Caco-2 (cell line): ENCODE data around the gene ADAMTS13. TPM values are rescaled to one million over a fixed set of nuclear protein-coding genes. Genes with fewer than 3 reads are reported as not detected.

Source experiments
- BruUV-seq: library from RNA; stranded (reverse); fragments of 400-500 nt; replicated peaks from 2 replicates; lab custom pipeline; 2021; lab: Mats Ljungman, UMichigan
- CTCF ChIA-PET: fragments of 300-600 bp; sonication (Branson Sonifier 250); formaldehyde crosslinking; loops from one replicate; lab custom pipeline; 2022; ENCODE audit warnings: antibody characterized with exemption; lab: Charles Lee
- POLR2A ChIA-PET: fragments of 300-600 bp; sonication (Branson Sonifier 250); formaldehyde crosslinking; loops from one replicate; lab custom pipeline; 2022; ENCODE audit warnings: antibody characterized with exemption; lab: Charles Lee
- DNase-seq, 2 experiments: peaks; one replicate each; pipeline versions ENCODE4 v3.0.0 to v3.0.0-alpha.2; 2020 to 2022
- H3K27me3 ChIP-seq: replicated peaks from 2 replicates; pipeline ENCODE4 v1.6.0; 2011; ENCODE audit warnings: low read length; ENCODE audit not compliant: control insufficient read depth, insufficient read depth
- H3K36me3 ChIP-seq: 2 replicates; pipeline ENCODE4 v1.5.1; 2011; ENCODE audit warnings: low read length; ENCODE audit not compliant: control insufficient read depth, insufficient read depth
- H3K4me1 ChIP-seq: fragments of 250-450 bp; sonication (Bioruptor Pico); 2 replicates; pipeline ENCODE4 v1.5.1; 2020; ENCODE audit warnings: mild to moderate bottlenecking
- H3K4me3 ChIP-seq: 2 replicates; pipeline ENCODE4 v1.5.1; 2011; ENCODE audit warnings: low read depth, mild to moderate bottlenecking, control low read depth, low read length
- H3K9me3 ChIP-seq: fragments of 250-450 bp; sonication (Bioruptor Pico); 2 replicates; pipeline ENCODE4 v1.5.1; 2020; ENCODE audit warnings: mild to moderate bottlenecking, moderate library complexity
- H3K27ac Mint-ChIP-seq: one replicate; pipeline ENCODE4 v1.8.0; 2022; ENCODE audit warnings: mixed read lengths; ENCODE audit not compliant: unreplicated experiment
- H3K27me3 Mint-ChIP-seq: one replicate; pipeline ENCODE4 v1.8.0; 2022; ENCODE audit warnings: mixed read lengths; ENCODE audit not compliant: insufficient read depth, unreplicated experiment
- H3K36me3 Mint-ChIP-seq: one replicate; pipeline ENCODE4 v1.8.0; 2022; ENCODE audit warnings: mild to moderate bottlenecking, mixed read lengths; ENCODE audit not compliant: insufficient read depth, unreplicated experiment
- H3K4me1 Mint-ChIP-seq: one replicate; pipeline ENCODE4 v1.8.0; 2022; ENCODE audit warnings: low read depth, mixed read lengths; ENCODE audit not compliant: unreplicated experiment
- H3K4me3 Mint-ChIP-seq: one replicate; pipeline ENCODE4 v1.8.0; 2022; ENCODE audit warnings: mild to moderate bottlenecking, moderate library complexity, mixed read lengths; ENCODE audit not compliant: unreplicated experiment
- H3K9me3 Mint-ChIP-seq: one replicate; pipeline ENCODE4 v1.8.0; 2022; ENCODE audit warnings: mixed read lengths; ENCODE audit not compliant: unreplicated experiment
- CTCF ChIP-seq, 2 experiments: fragments of 200-600 bp in 1 of 2; IDR thresholded peaks; 1 replicate in 1 of 2; 2 replicates in 1 of 2; pipeline versions ENCODE4 v1.5.1 to v1.8.0; 2011 to 2022; ENCODE audit warnings: antibody characterized with exemption in 1 of 2, control low read depth in 1 of 2, inconsistent platforms in 1 of 2, low read depth in 1 of 2, low read length in 1 of 2, mild to moderate bottlenecking in 1 of 2, moderate library complexity in 1 of 2; ENCODE audit not compliant: insufficient read depth in 1 of 2, severe bottlenecking in 1 of 2, unreplicated experiment in 1 of 2
- intact Hi-C: fragments of 100-400 bp; cut with micrococcal nuclease; formaldehyde crosslinking; loops from one replicate; pipeline ENCODE4 v1.10.0; 2022; ENCODE audit not compliant: unreplicated experiment
- total RNA-seq: library from RNA; stranded (reverse); gene quantifications from 2 replicates; pipeline ENCODE4 v1.2.3, GENCODE V29; 2022

The ADAMTS13 gene
- total RNA-seq, 1 experiment from 2014 or later: 6.2 TPM

GRCh38 chr9:133402689-133403088 is 19.5 kb upstream of the ADAMTS13 start:
- no peak overlapping the region for H3K27ac Mint-ChIP-seq
- ChIA-PET CTCF (interaction anchor here (0.5 kb wide), 1 partner anchor 213 kb away, joined by 3 read pairs; no protein-coding TSS in a partner anchor), POLR2A (interaction anchor here (0.6 kb wide), 1 partner anchor 13 kb away, joined by 4 read pairs; no protein-coding TSS in a partner anchor)
- no peaks in the 10 kb centered on the region for H3K9me3 Mint-ChIP-seq
- H3K4me1 ChIP-seq: no peaks in the 10 kb centered on the region; the same call in 1 of the 2 replicates
- no peak for DNase-seq
- no TSS peak for BruUV-seq
- H3K36me3 ChIP-seq: 0 out of 2 replicates have a peak, but pooled peaks cover 2% of the 10 kb centered on the region
- H3K4me3 Mint-ChIP-seq: no peak overlapping the region
- H3K4me3 ChIP-seq: no peak overlapping the region
- H3K36me3 Mint-ChIP-seq: peaks cover 45% of the 10 kb centered on the region
- no peaks in the 10 kb centered on the region for H3K27me3 Mint-ChIP-seq
- no peaks in the 10 kb centered on the region for H3K4me1 Mint-ChIP-seq
- no peaks in the 10 kb centered on the region for H3K27me3 ChIP-seq
- TF ChIP-seq CTCF (IDR thresholded peaks at IDR 0.05; ENCODE audit: insufficient read depth in 1 of 2, low read depth in 1 of 2, low read length in 1 of 2, severe bottlenecking in 1 of 2, unreplicated experiment in 1 of 2): no peak
- intact Hi-C loops: no loop called here
- H3K9me3 ChIP-seq: no peaks in the 10 kb centered on the region

GRCh38 chr9:133403766-133404453 is 18.3 kb upstream of the ADAMTS13 start:
- H3K27me3 ChIP-seq: no peaks in the 10 kb centered on the region
- intact Hi-C loops: loop anchor here (1.0 kb wide), 1 partner anchor 45 kb away; no protein-coding TSS in a partner anchor
- Mint-ChIP-seq H3K36me3 (peaks cover 49% of the 10 kb centered on the region), H3K27me3 (no peaks in the 10 kb centered on the region), H3K4me1 (no peaks in the 10 kb centered on the region), H3K27ac (peak overlapping the region; percentile 11), H3K4me3 (no peak overlapping the region), H3K9me3 (no peaks in the 10 kb centered on the region)
- H3K4me3 ChIP-seq: no peak overlapping the region
- CTCF ChIA-PET: interaction anchor here (0.9 to 1.0 kb wide), 2 partner anchors 34 to 48 kb away, joined by 3 to 4 read pairs; partner anchors contain the start of gene SURF1
- no TSS peak for BruUV-seq
- POLR2A ChIA-PET: interaction anchor here (0.6 kb wide), 1 partner anchor 55 kb away, joined by 3 read pairs; no protein-coding TSS in a partner anchor
- H3K36me3 ChIP-seq: 0 out of 2 replicates have a peak, but pooled peaks cover 2% of the 10 kb centered on the region
- peak in 1 of 2 experiments; percentile 71 for DNase-seq
- H3K9me3 ChIP-seq: no peaks in the 10 kb centered on the region
- TF ChIP-seq CTCF (IDR thresholded peaks at IDR 0.05; ENCODE audit: insufficient read depth in 1 of 2, low read depth in 1 of 2, low read length in 1 of 2, severe bottlenecking in 1 of 2, unreplicated experiment in 1 of 2): peak; percentile 55 to 74
- no peaks in the 10 kb centered on the region; the same call in 1 of the 2 replicates for H3K4me1 ChIP-seq

GRCh38 chr9:133404454-133405002 is 17.6 kb upstream of the ADAMTS13 start:
- peak in 1 of 2 experiments; percentile 29 for DNase-seq
- no peaks in the 10 kb centered on the region for H3K9me3 ChIP-seq
- no peaks in the 10 kb centered on the region for H3K27me3 ChIP-seq
- H3K4me1 ChIP-seq: no peaks in the 10 kb centered on the region
- H3K36me3 ChIP-seq: 0 out of 2 replicates have a peak, but pooled peaks cover 2% of the 10 kb centered on the region
- BruUV-seq: no TSS peak
- Mint-ChIP-seq H3K36me3 (peaks cover 51% of the 10 kb centered on the region), H3K27me3 (no peaks in the 10 kb centered on the region), H3K9me3 (no peaks in the 10 kb centered on the region), H3K4me1 (no peaks in the 10 kb centered on the region), H3K4me3 (no peak overlapping the region), H3K27ac (peak overlapping the region; percentile 11)
- no peak overlapping the region for H3K4me3 ChIP-seq
- ChIA-PET POLR2A (interaction anchor here (0.6 kb wide), 1 partner anchor 55 kb away, joined by 3 read pairs; no protein-coding TSS in a partner anchor), CTCF (interaction anchor here (0.9 to 1.7 kb wide), 3 partner anchors 33 to 49 kb away, joined by 3 to 4 read pairs (median 3); partner anchors contain the start of gene SURF1)
- TF ChIP-seq CTCF (IDR thresholded peaks at IDR 0.05; ENCODE audit: insufficient read depth in 1 of 2, low read depth in 1 of 2, low read length in 1 of 2, severe bottlenecking in 1 of 2, unreplicated experiment in 1 of 2): no peak
- intact Hi-C loops: loop anchor here (1.0 kb wide), 1 partner anchor 45 kb away; no protein-coding TSS in a partner anchor
